Right lobe of liver (tissue), 6 donors: ENCODE data around the gene PARVB. TPM values are rescaled to one million over a fixed set of nuclear protein-coding genes. Genes with fewer than 3 reads are reported as not detected.

ENCODE experiments used
- ATAC-seq, 4 donors: fragments of 200-7000 bp; cut with Tn5 transposase; one replicate each; pipeline ENCODE4 v1.9.1; 2020; ENCODE audit warnings: mild to moderate bottlenecking in 4 of 4, moderate library complexity in 4 of 4
- DNase-seq, 3 donors: peaks; one replicate each; pipeline ENCODE4 v3.0.0-alpha.2; 2020
- H3K27ac ChIP-seq, 3 donors: fragments of 200-600 bp; one replicate each; pipeline ENCODE4 v1.8.0; 2022
- H3K27me3 ChIP-seq, 2 donors: fragments of 200-600 bp; one replicate each; pipeline ENCODE4 v1.8.0; 2022
- H3K36me3 ChIP-seq, 4 donors: fragments of 200-600 bp; sonication (generic) in 1 of 4; one replicate each; pipeline versions ENCODE4 v1.5.1 to v1.8.0; 2017 to 2022; ENCODE audit warnings: control low read depth in 1 of 4
- H3K4me1 ChIP-seq, 4 donors: fragments of 200-600 bp; sonication (generic) in 1 of 4; one replicate each; pipeline versions ENCODE4 v1.5.1 to v1.8.0; 2017 to 2022; ENCODE audit warnings: control low read depth in 1 of 4
- H3K4me3 ChIP-seq, 3 donors: fragments of 200-600 bp; one replicate each; pipeline ENCODE4 v1.8.0; 2022
- H3K9me3 ChIP-seq, 4 donors: fragments of 200-600 bp; sonication (generic) in 1 of 4; one replicate each; pipeline versions ENCODE4 v1.5.1 to v1.8.0; 2017 to 2022; ENCODE audit warnings: control low read depth in 1 of 4
- CTCF ChIP-seq, 4 donors: fragments of 200-600 bp in 3 of 4; fragments of 450-650 bp in 1 of 4; IDR thresholded peaks; one replicate each; pipeline versions ENCODE4 v1.5.1 to v1.8.0; 2016 to 2022; ENCODE audit warnings: antibody characterized with exemption in 4 of 4, mild to moderate bottlenecking in 2 of 4
- POLR2A ChIP-seq: fragments of 450-650 bp; IDR thresholded peaks from one replicate; pipeline ENCODE4 v1.6.1; 2017; ENCODE audit warnings: antibody characterized with exemption, mild to moderate bottlenecking
- WGBS: methylation state at CpG from one replicate; pipeline ENCODE4 v1.1.6; 2018; ENCODE audit warnings: low coverage, low lambda C conversion rate; ENCODE audit not compliant: insufficient coverage; ENCODE audit errors: missing lambda C conversion rate; 5-methylcytosine and 5-hydroxymethylcytosine counted together
- intact Hi-C, 2 donors: fragments of 100-400 bp; cut with DNase I; formaldehyde crosslinking; loops; one replicate each; pipeline versions ENCODE4 v1.11.2 to v1.14.1; 2022
- total RNA-seq, 6 experiments: library from RNA; depleted of rRNA in 2 of 6; stranded (reverse); fragments of >200 nt in 2 of 6; fragmentation: NEBNext Ultra II Directional in 3 of 6; extraction: Animal tissue kit (Norgen Biotek cat#: 25700) in 3 of 6; gene quantifications; one replicate each; pipeline versions ENCODE4 v1.1.0 to v1.2.4, GENCODE V29; 2016 to 2023
- donor health status: DM: no; HTN: yes; CAD: no.
- donor health status: DM: no; HTN: no; CAD: no.
- donor health status: DM: no; HTN: no; CAD: no.
- donor health status: DM: no; HTN: yes; CAD: no.
- donor health status: DM: no; HTN: yes; CAD: no.

The PARVB gene
- total RNA-seq, 6 experiments from 2014 or later: 14.2 to 21.3 (median 15.2) TPM

DNA sequence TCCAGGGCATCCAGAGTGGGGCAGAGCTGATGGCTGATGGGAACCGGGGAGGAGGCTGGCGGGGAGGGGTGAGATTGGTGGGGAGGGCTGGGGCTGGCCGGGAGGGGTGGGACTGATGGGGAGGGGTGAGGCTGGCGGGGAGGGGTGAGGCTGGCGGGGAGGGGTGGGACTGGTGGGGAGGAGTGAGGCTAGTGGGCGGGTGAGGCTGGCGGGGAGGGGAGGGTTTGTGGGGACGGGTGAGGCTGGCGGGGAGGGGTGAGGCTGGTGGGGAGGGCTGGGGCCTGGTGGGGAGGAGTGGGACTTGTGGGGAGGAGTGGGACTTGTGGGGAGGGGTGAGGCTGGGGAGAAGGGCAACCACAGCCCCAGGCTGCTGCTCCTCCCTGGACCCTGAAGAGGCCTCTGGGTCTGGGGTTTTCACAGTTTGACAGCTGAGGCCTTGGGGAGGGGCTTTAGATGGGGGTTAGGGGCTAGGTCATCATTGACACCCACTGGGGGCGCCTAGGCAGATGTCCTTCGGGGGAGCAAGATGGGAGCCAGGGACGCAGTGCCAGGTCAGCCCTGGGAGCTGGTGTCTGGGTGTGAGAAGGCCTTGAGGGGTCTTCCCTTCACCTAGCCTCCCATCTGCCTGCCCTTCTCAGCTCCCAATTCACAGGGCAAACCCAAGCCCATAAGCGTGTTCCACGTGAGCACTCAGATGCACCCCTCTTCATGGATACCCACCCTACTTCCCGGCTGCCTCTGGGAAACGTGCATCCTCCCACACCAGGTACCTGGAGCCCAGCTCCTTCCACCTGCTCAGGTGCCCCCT lies 183.3 kb downstream of the PARVB start:
- no peaks in the 10 kb centered on the region for H3K4me1 ChIP-seq
- TF ChIP-seq POLR2A (no peak), CTCF (IDR thresholded peaks at IDR 0.05) (no peak)
- no peaks in the 10 kb centered on the region for H3K27me3 ChIP-seq
- intact Hi-C loops: no loop called here
- H3K36me3 ChIP-seq: no peaks in the 10 kb centered on the region
- ATAC-seq (no peak), DNase-seq (no peak)
- H3K27ac ChIP-seq: no peak overlapping the region
- H3K4me3 ChIP-seq: no peak overlapping the region
- 79% methylated on average over 3 of the region's 16 CpGs for WGBS
- H3K9me3 ChIP-seq: no peaks in the 10 kb centered on the region

GRCh38 chr22:44207981-44208317 lies 183.8 kb downstream of the PARVB start:
- no peaks in the 10 kb centered on the region for H3K9me3 ChIP-seq
- TF ChIP-seq CTCF (IDR thresholded peaks at IDR 0.05) (no peak), POLR2A (no peak)
- intact Hi-C loops: no loop called here
- no peak for ATAC-seq
- WGBS: 72% methylated on average over 4 of the region's 4 CpGs
- H3K36me3 ChIP-seq: no peaks in the 10 kb centered on the region
- no peaks in the 10 kb centered on the region for H3K4me1 ChIP-seq
- H3K27me3 ChIP-seq: no peaks in the 10 kb centered on the region
- no peak for DNase-seq
- no peak overlapping the region for H3K27ac ChIP-seq
- H3K4me3 ChIP-seq: no peak overlapping the region

DNA sequence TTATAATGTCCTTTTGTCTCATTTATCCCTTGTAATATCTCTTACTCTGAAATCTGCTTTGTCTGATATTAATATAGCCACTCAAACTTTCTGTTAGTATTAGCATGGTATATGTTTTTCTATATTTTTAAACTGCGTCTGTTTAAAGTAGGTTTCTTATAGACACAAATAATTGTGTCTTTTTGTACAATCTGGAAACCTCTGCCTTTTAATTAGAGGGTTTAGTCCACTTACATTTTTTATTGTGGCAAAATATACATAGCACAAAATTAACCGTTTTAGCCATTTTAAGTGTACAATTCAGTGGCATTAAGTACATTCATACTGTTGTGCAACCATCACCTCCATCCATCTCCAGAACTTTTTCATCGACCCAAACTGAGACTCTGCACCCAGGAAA lies 185.2 kb downstream of the PARVB start:
- intact Hi-C loops: no loop called here
- WGBS: 61% methylated on average over 3 of the region's 3 CpGs
- no peak for ATAC-seq

DNA sequence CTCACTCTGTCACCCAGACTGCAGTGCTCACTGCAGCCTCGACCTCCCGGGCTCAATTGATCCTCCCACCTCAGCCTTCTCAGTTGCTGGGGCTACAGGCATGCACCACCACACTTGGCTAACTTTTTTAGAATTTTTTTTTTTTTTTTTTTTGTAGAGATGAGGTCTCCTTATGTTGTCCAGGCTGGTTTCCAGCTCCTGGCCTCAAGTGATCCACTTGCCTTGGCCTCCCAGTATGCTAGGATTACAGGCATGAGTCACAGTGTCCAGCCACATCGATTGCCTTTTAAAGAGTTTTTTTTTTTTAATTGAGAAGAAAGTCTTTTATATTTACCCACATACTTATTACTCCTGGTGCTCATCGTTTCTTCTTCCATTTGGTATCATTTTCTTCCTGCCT lies 186.6 kb downstream of the PARVB start:
- H3K27me3 ChIP-seq: no peaks in the 10 kb centered on the region
- no peaks in the 10 kb centered on the region for H3K9me3 ChIP-seq
- no peaks in the 10 kb centered on the region for H3K36me3 ChIP-seq
- H3K27ac ChIP-seq: no peak overlapping the region
- DNase-seq (no peak), ATAC-seq (no peak)
- no peak overlapping the region for H3K4me3 ChIP-seq
- no peaks in the 10 kb centered on the region for H3K4me1 ChIP-seq
- 57% methylated on average over 4 of the region's 4 CpGs for WGBS
- no peak for TF ChIP-seq CTCF (IDR thresholded peaks at IDR 0.05)
- TF ChIP-seq POLR2A: no peak
- intact Hi-C loops: no loop called here

More for the DNA sequence above, 185.2 kb downstream of the PARVB start:
- DNase-seq: no peak
- no peak for TF ChIP-seq CTCF (IDR thresholded peaks at IDR 0.05)
- TF ChIP-seq POLR2A: no peak
- Histone ChIP-seq H3K4me3 (no peak overlapping the region), H3K27ac (no peak overlapping the region), H3K27me3 (no peaks in the 10 kb centered on the region), H3K36me3 (no peaks in the 10 kb centered on the region), H3K9me3 (no peaks in the 10 kb centered on the region), H3K4me1 (no peaks in the 10 kb centered on the region)
